Kidney (tissue), 14 donors: ENCODE measurements around the gene FAM131A. TPM values are rescaled to one million over a fixed set of nuclear protein-coding genes. Genes with fewer than 3 reads are reported as not detected.

ENCODE experiments used
- DNase-seq, 5 donors: peaks; one replicate each; pipeline ENCODE4 v3.0.0-alpha.2; 2013 to 2020
- FAIRE-seq: peaks from 2 replicates; lab custom pipeline; 2012; peaks lifted over from hg19 to GRCh38; lab: Jason Lieb, UNC
- H3K27ac ChIP-seq, 2 donors: one replicate each; pipeline ENCODE4 v1.7.0; 2013; ENCODE audit warnings: low read depth in 2 of 2, low read length in 2 of 2, inconsistent platforms in 1 of 2
- H3K27me3 ChIP-seq: one replicate; pipeline ENCODE4 v1.7.1; 2013; ENCODE audit warnings: low read length, inconsistent platforms; ENCODE audit not compliant: control insufficient read depth, insufficient read depth
- H3K36me3 ChIP-seq, 3 donors: one replicate each; pipeline versions ENCODE4 v1.7.0 to v1.7.1; 2013; ENCODE audit warnings: low read length in 3 of 3, control low read depth in 1 of 3, inconsistent platforms in 1 of 3; ENCODE audit not compliant: insufficient read depth in 3 of 3, control insufficient read depth in 2 of 3
- H3K4me1 ChIP-seq, 3 donors: one replicate each; pipeline versions ENCODE4 v1.7.0 to v1.7.1; 2013; ENCODE audit warnings: low read length in 3 of 3, inconsistent platforms in 1 of 3, low read depth in 1 of 3; ENCODE audit not compliant: control insufficient read depth in 2 of 3, insufficient read depth in 2 of 3
- H3K4me3 ChIP-seq, 3 donors: one replicate each; pipeline versions ENCODE4 v1.7.0 to v1.8.1; 2013; ENCODE audit warnings: low read length in 3 of 3, control low read depth in 1 of 3, inconsistent platforms in 1 of 3
- H3K9ac ChIP-seq, 3 donors: one replicate each; pipeline versions ENCODE4 v1.7.0 to v1.7.1; 2013; ENCODE audit warnings: low read length in 3 of 3, control low read depth in 1 of 3, inconsistent platforms in 1 of 3
- H3K9me3 ChIP-seq, 3 donors: one replicate each; pipeline versions ENCODE4 v1.7.0 to v1.7.1; 2013; ENCODE audit warnings: low read length in 3 of 3, control low read depth in 1 of 3, inconsistent platforms in 1 of 3; ENCODE audit not compliant: control insufficient read depth in 2 of 3, insufficient read depth in 1 of 3
- CTCF ChIP-seq: IDR thresholded peaks from 3 replicates; pipeline ENCODE4 v1.5.1; 2012; ENCODE audit warnings: mild to moderate bottlenecking, moderate library complexity, borderline replicate concordance; ENCODE audit not compliant: insufficient read depth; ENCODE audit errors: extremely low read depth
- intact Hi-C: fragments of 100-400 bp; cut with DNase I; formaldehyde crosslinking; loops from one replicate; pipeline ENCODE4 v1.11.1; 2022
- polyA plus RNA-seq: library from polyadenylated mRNA; stranded (reverse); fragments of 350-450 nt; fragmentation: Illumina TruSeq; extraction: RNeasy Lipid Tissue Mini Kit (QIAGEN cat#74804); gene quantifications from one replicate; pipeline ENCODE4 v1.2.3, GENCODE V29; 2014; ENCODE audit warnings: low read depth, low replicate concordance; ENCODE audit not compliant: insufficient read depth
- total RNA-seq: library from RNA; stranded (reverse); fragmentation: NEBNext Ultra II Directional; extraction: Animal tissue kit (Norgen Biotek cat#: 25700); gene quantifications from one replicate; pipeline ENCODE4 v1.2.1, GENCODE V29; 2021
- donor health status: control.
- donor health status: control.
- donor health status: control.
- donor health status: control.
- donor health status: control.
- donor health status: DM: yes; HTN: yes; CAD: no.
- donor health status: Normal renal cell carcinoma (clear cell type).

FAM131A gene
- total and polyA plus RNA-seq, 2 donors from 2014 or later, result 14.0 to 20.1 TPM

DNA sequence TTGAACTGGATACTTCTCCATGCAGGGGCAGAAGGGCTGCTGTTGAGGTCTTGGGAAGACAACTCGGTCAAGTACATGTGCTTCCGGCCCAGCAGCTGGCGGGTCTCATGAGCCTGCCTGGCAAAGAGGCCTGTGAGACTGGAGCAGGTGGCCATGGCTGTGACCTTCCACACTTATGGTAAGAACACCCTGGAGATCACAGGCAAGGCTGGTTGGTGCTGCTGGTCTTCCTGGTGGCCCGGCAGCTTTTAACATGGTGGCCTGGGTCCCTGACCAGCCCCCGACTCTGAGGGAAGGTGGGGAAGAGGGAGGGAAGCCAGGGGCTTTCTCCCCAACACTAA lies 57.9 kb downstream of the FAM131A start:
- no peaks in the 10 kb centered on the region for H3K36me3 ChIP-seq
- DNase-seq, result no peak

More for the DNA sequence above, 57.9 kb downstream of the FAM131A start:
- Histone ChIP-seq H3K4me3 (no peak overlapping the region), H3K9me3 (no peaks in the 10 kb centered on the region), H3K27me3 (no peaks in the 10 kb centered on the region), H3K27ac (no peak overlapping the region), H3K9ac (no peak overlapping the region), H3K4me1 (no peaks in the 10 kb centered on the region)
- TF ChIP-seq CTCF, result no peak
- intact Hi-C loops, result no loop called here
- FAIRE-seq, result no peak

Other genes starting within 250 kb of the FAM131A start
- not detected for gene HTR3E, start 240.5 kb upstream of the FAM131A start, total RNA-seq
- not detected for gene HTR3E, start 240.5 kb upstream of the FAM131A start, polyA plus RNA-seq
- gene EIF2B5, start 202.2 kb upstream of the FAM131A start, total RNA-seq, result 36.9 TPM
- 37.0 TPM for gene EIF2B5, start 202.2 kb upstream of the FAM131A start, polyA plus RNA-seq
- gene DVL3, start 182.2 kb upstream of the FAM131A start, total RNA-seq, result 57.4 TPM
- gene DVL3, start 182.2 kb upstream of the FAM131A start, polyA plus RNA-seq, result 30.3 TPM
- gene AP2M1, start 162.7 kb upstream of the FAM131A start, total RNA-seq, result 329 TPM
- gene AP2M1, start 162.7 kb upstream of the FAM131A start, polyA plus RNA-seq, result 353 TPM
- gene ABCF3, start 151.4 kb upstream of the FAM131A start, total RNA-seq, result 69.0 TPM
- gene ABCF3, start 151.4 kb upstream of the FAM131A start, polyA plus RNA-seq, result 49.1 TPM
- 0.25 TPM for gene VWA5B2, start 108.0 kb upstream of the FAM131A start, total RNA-seq
- 0.11 TPM for gene VWA5B2, start 108.0 kb upstream of the FAM131A start, polyA plus RNA-seq
- gene ALG3, start 88.6 kb upstream of the FAM131A start, total RNA-seq, result 33.6 TPM
- gene ALG3, start 88.6 kb upstream of the FAM131A start, polyA plus RNA-seq, result 39.8 TPM
- gene EEF1AKMT4, start 87.9 kb upstream of the FAM131A start, total RNA-seq, result 2.8 TPM
- gene EEF1AKMT4, start 87.9 kb upstream of the FAM131A start, polyA plus RNA-seq, result 6.1 TPM
- gene CAMK2N2, start 76.0 kb upstream of the FAM131A start, total RNA-seq, result 0.31 TPM
- gene CAMK2N2, start 76.0 kb upstream of the FAM131A start, polyA plus RNA-seq, result 0.39 TPM
- not detected for gene ECE2, start 61.6 kb upstream of the FAM131A start, total RNA-seq
- not detected for gene ECE2, start 61.6 kb upstream of the FAM131A start, polyA plus RNA-seq
- 149 TPM for gene PSMD2, start 38.4 kb upstream of the FAM131A start, total RNA-seq
- 104 TPM for gene PSMD2, start 38.4 kb upstream of the FAM131A start, polyA plus RNA-seq
- 327 TPM for gene EIF4G1, start 23.0 kb upstream of the FAM131A start, total RNA-seq
- gene EIF4G1, start 23.0 kb upstream of the FAM131A start, polyA plus RNA-seq, result 118 TPM
- 10.4 TPM for gene CLCN2, start 24.0 kb downstream of the FAM131A start, total RNA-seq
- 6.4 TPM for gene CLCN2, start 24.0 kb downstream of the FAM131A start, polyA plus RNA-seq
- gene POLR2H, start 24.1 kb downstream of the FAM131A start, total RNA-seq, result 82.0 TPM
- gene POLR2H, start 24.1 kb downstream of the FAM131A start, polyA plus RNA-seq, result 157 TPM
- gene THPO, start 40.6 kb downstream of the FAM131A start, total RNA-seq, result 0.85 TPM
- 5.7 TPM for gene THPO, start 40.6 kb downstream of the FAM131A start, polyA plus RNA-seq
- 16.8 TPM for gene CHRD, start 42.5 kb downstream of the FAM131A start, total RNA-seq
- gene CHRD, start 42.5 kb downstream of the FAM131A start, polyA plus RNA-seq, result 18.6 TPM
- 1.4 TPM for gene EPHB3, start 224.2 kb downstream of the FAM131A start, total RNA-seq
- 3.8 TPM for gene EPHB3, start 224.2 kb downstream of the FAM131A start, polyA plus RNA-seq